HepG2 (cell line): ENCODE results near the gene PLPP3. TPM values are rescaled to one million over a fixed set of nuclear protein-coding genes. Genes with fewer than 3 reads are reported as not detected.

Experiments used
- ATAC-seq: fragments of 200-7000 bp; cut with Tn5 transposase; 3 replicates; pipeline ENCODE4 v1.9.1; 2020; ENCODE audit warnings: mild to moderate bottlenecking, moderate library complexity
- BruUV-seq: library from RNA; stranded (reverse); fragments of 400-500 nt; replicated peaks from 2 replicates; lab custom pipeline; 2021; lab: Mats Ljungman, UMichigan
- CTCF ChIA-PET: fragments of 300-600 bp; formaldehyde crosslinking; extraction: SDS; loops from one replicate; lab custom pipeline; 2021; ENCODE audit warnings: low total read pairs, inconsistent platforms, low intra/inter-chr PET ratio; lab: Yijun Ruan, JAX
- POLR2A ChIA-PET: fragments of 350-600 bp; sonication (Branson Sonifier 250); formaldehyde crosslinking; loops from one replicate; lab custom pipeline; 2020; ENCODE audit warnings: antibody characterized with exemption, inconsistent platforms; lab: Yijun Ruan, JAX
- DNase-seq: peaks from one replicate; pipeline ENCODE4 v3.0.0-alpha.2; 2015; ENCODE audit warnings: low spot score
- FAIRE-seq: peaks from 3 replicates; lab custom pipeline; 2011; peaks lifted over from hg19 to GRCh38; lab: Jason Lieb, UNC
- H2AFZ ChIP-seq: one replicate; pipeline ENCODE4 v1.6.1; 2011; ENCODE audit warnings: low read length, inconsistent platforms
- H3K27ac ChIP-seq: fragments of 300-600 bp; 3 replicates; pipeline ENCODE4 v1.8.0; 2011; ENCODE audit warnings: mixed run types, mild to moderate bottlenecking, mixed read lengths, low read length, inconsistent platforms; ENCODE audit not compliant: insufficient read depth; ENCODE audit errors: extremely low read length
- H3K27me3 ChIP-seq, 2 experiments: fragments of 200-600 bp in 1 of 2; 2 replicates in 1 of 2; 3 replicates in 1 of 2; pipeline versions ENCODE4 v1.6.0 to v1.8.0; 2011; ENCODE audit warnings: low read length in 2 of 2, mild to moderate bottlenecking in 2 of 2, moderate library complexity in 2 of 2, inconsistent platforms in 1 of 2; ENCODE audit not compliant: insufficient read depth in 2 of 2, control insufficient read depth in 1 of 2
- H3K36me3 ChIP-seq, 2 experiments: fragments of 200-600 bp in 1 of 2; replicated peaks in 1 of 2; 2 replicates in 1 of 2; 3 replicates in 1 of 2; pipeline versions ENCODE4 v1.5.1 to v1.8.0; 2011; ENCODE audit warnings: low read length in 2 of 2, inconsistent platforms in 1 of 2; ENCODE audit not compliant: insufficient read depth in 2 of 2, control insufficient read depth in 1 of 2
- H3K4me1 ChIP-seq: 2 replicates; pipeline ENCODE4 v1.5.1; 2012; ENCODE audit warnings: low read length, inconsistent platforms; ENCODE audit not compliant: insufficient read depth
- H3K4me2 ChIP-seq: 2 replicates; pipeline ENCODE4 v1.6.0; 2011; ENCODE audit warnings: low read depth, low read length, inconsistent platforms
- H3K4me3 ChIP-seq, 3 experiments: fragments of 200-600 bp in 1 of 3; sonication (generic), shearing (Covaris generic) in 1 of 3; replicated peaks in 1 of 3; 2 replicates each; pipeline ENCODE4 v1.5.1; 2011 to 2016; ENCODE audit warnings: low read length in 3 of 3, inconsistent platforms in 2 of 3, low read depth in 2 of 3, mild to moderate bottlenecking in 2 of 3, control low read depth in 1 of 3, mixed read lengths in 1 of 3; ENCODE audit not compliant: insufficient read depth in 1 of 3
- H3K79me2 ChIP-seq: one replicate; pipeline ENCODE4 v1.6.1; 2011; ENCODE audit warnings: low read length, inconsistent platforms; ENCODE audit not compliant: insufficient read depth
- H3K9ac ChIP-seq: 2 replicates; pipeline ENCODE4 v1.6.0; 2011; ENCODE audit warnings: mild to moderate bottlenecking, low read depth, low read length, inconsistent platforms; ENCODE audit not compliant: insufficient read depth
- H3K9me3 ChIP-seq: 2 replicates; pipeline ENCODE4 v1.5.1; 2012; ENCODE audit warnings: mild to moderate bottlenecking, low read length
- H4K20me1 ChIP-seq: 2 replicates; pipeline ENCODE4 v1.6.0; 2011; ENCODE audit warnings: inconsistent platforms, mild to moderate bottlenecking, low read length, moderate library complexity; ENCODE audit not compliant: insufficient read depth
- AKAP8 ChIP-seq: sonication (generic); formaldehyde crosslinking; IDR thresholded peaks from 2 replicates; pipeline ENCODE4 v1.5.1; 2020; ENCODE audit warnings: mild to moderate bottlenecking, missing genetic modification reagents
- CREM ChIP-seq, 2 experiments: sonication (generic) in 1 of 2; formaldehyde crosslinking in 1 of 2; IDR thresholded peaks; 2 replicates each; pipeline versions ENCODE4 v1.4.0 to v1.6.1; 2016 to 2020; ENCODE audit warnings: antibody characterized with exemption in 1 of 2, mild to moderate bottlenecking in 1 of 2, missing genetic modification reagents in 1 of 2
- GLI4 ChIP-seq: sonication (generic); formaldehyde crosslinking; IDR thresholded peaks from 2 replicates; pipeline ENCODE4 v1.5.1; 2020; ENCODE audit warnings: missing genetic modification reagents, mild to moderate bottlenecking, moderate library complexity, borderline replicate concordance
- KDM3A ChIP-seq: IDR thresholded peaks from 2 replicates; pipeline ENCODE4 v1.6.1; 2018; ENCODE audit warnings: low read depth, missing compliant biosample characterization
- MLX ChIP-seq: IDR thresholded peaks from 2 replicates; pipeline ENCODE4 v1.6.1; 2016
- TCF7 ChIP-seq: sonication (generic); IDR thresholded peaks from 2 replicates; pipeline ENCODE4 v1.6.1; 2016; ENCODE audit warnings: antibody characterized with exemption, low read depth
- THRA ChIP-seq: sonication (generic); formaldehyde crosslinking; IDR thresholded peaks from 2 replicates; pipeline ENCODE4 v1.4.0; 2020; ENCODE audit warnings: missing genetic modification reagents, borderline replicate concordance
- ZBTB38 ChIP-seq: sonication (generic); formaldehyde crosslinking; IDR thresholded peaks from 2 replicates; pipeline ENCODE4 v1.5.1; 2020; ENCODE audit warnings: mild to moderate bottlenecking, missing genetic modification reagents
- ZNF136 ChIP-seq: sonication (generic); formaldehyde crosslinking; IDR thresholded peaks from 2 replicates; pipeline ENCODE4 v1.8.1; 2022; ENCODE audit warnings: low read depth, mild to moderate bottlenecking, moderate library complexity, missing genetic modification reagents
- ZNF335 ChIP-seq: sonication (generic); formaldehyde crosslinking; IDR thresholded peaks from 2 replicates; pipeline ENCODE4 v1.4.0; 2020; ENCODE audit warnings: missing genetic modification reagents
- ZNF367 ChIP-seq: sonication (generic); formaldehyde crosslinking; IDR thresholded peaks from 2 replicates; pipeline ENCODE4 v1.4.0; 2020; ENCODE audit warnings: missing genetic modification reagents, borderline replicate concordance
- ZNF597 ChIP-seq: sonication (generic); formaldehyde crosslinking; IDR thresholded peaks from 2 replicates; pipeline ENCODE4 v1.5.0; 2020; ENCODE audit warnings: missing genetic modification reagents
- ZNF678 ChIP-seq: sonication (generic); formaldehyde crosslinking; IDR thresholded peaks from 2 replicates; pipeline ENCODE4 v1.4.0; 2020; ENCODE audit warnings: mild to moderate bottlenecking, missing genetic modification reagents
- ZNF816 ChIP-seq: sonication (generic); formaldehyde crosslinking; IDR thresholded peaks from 2 replicates; pipeline ENCODE4 v1.8.0; 2022; ENCODE audit warnings: missing genetic modification reagents, mild to moderate bottlenecking, borderline replicate concordance
- WGBS: methylation state at CpG from one replicate; pipeline ENCODE4 v1.1.6; 2017; ENCODE audit warnings: low lambda C conversion rate; 5-methylcytosine and 5-hydroxymethylcytosine counted together
- in situ Hi-C: cut with HindIII; loops from 2 replicates; pipeline ENCODE4 v1.10.0; 2017; ENCODE audit warnings: low pct_unique_long_range_greater_than_20kb; ENCODE audit not compliant: extremely low pct_ligation_motif_present
- intact Hi-C: fragments of 100-400 bp; cut with micrococcal nuclease; formaldehyde crosslinking; loops from one replicate; pipeline ENCODE4 v1.10.0; 2022; ENCODE audit not compliant: unreplicated experiment
- polyA plus RNA-seq, 8 experiments: library from polyadenylated mRNA; depleted of rRNA in 3 of 8; stranded (reverse) in 7 of 8; unstranded in 1 of 8; fragments of >200 nt; fragmentation: Illumina TruSeq in 4 of 8; extraction: Trizol in 4 of 8; gene quantifications; 2 replicates each; pipeline versions ENCODE4 v1.2.1 to v1.2.3, GENCODE V29; 2011 to 2016; ENCODE audit warnings: low read depth in 4 of 8, missing spikeins in 1 of 8, mixed read lengths in 1 of 8; ENCODE audit not compliant: insufficient read depth in 1 of 8
- total RNA-seq, 5 experiments: library from RNA; depleted of rRNA; stranded (reverse); fragments of >200 nt; fragmentation: Illumina TruSeq; extraction: Trizol; gene quantifications; 2 replicates each; pipeline ENCODE4 v1.2.3, GENCODE V29; 2016; ENCODE audit warnings: low read depth in 1 of 5

Gene PLPP3
- total and polyA plus RNA-seq, 2 of the 13 experiments (the other 11 are each of a cell fraction or from before 2014, with no cell fraction given): 49.7 to 65.8 TPM

GRCh38 chr1:56569661-56570060, 9.7 kb downstream of the PLPP3 start (continued):
- TF ChIP-seq ZNF597 (CRISPR knock-in tag) (no peak), ZNF678 (CRISPR knock-in tag) (no peak), ZNF335 (CRISPR knock-in tag) (no peak), CREM (IDR thresholded peaks at IDR 0.05) (peak; percentile 76), CREM (CRISPR knock-in tag; IDR thresholded peaks at IDR 0.05) (no peak), GLI4 (CRISPR knock-in tag) (no peak), THRA (CRISPR knock-in tag) (peak; percentile 55; the same call in 1 of the 2 replicates), TCF7 (peak; percentile 94), ZNF367 (CRISPR knock-in tag) (no peak)

- H3K4me1 ChIP-seq: peaks cover 100% of the 10 kb centered on the region
- peak overlapping the region; percentile 40 for H3K9ac ChIP-seq
- intact Hi-C loops: no loop called here
- ATAC-seq (no peak), FAIRE-seq (no peak), DNase-seq (no peak)
- peak overlapping the region; percentile 71 for H3K4me2 ChIP-seq
- no TSS peak for BruUV-seq
- H4K20me1 ChIP-seq: peaks cover 8% of the 10 kb centered on the region; the same call in 1 of the 2 replicates
- H3K9me3 ChIP-seq: no peaks in the 10 kb centered on the region
- CTCF ChIA-PET: no interaction called here
- TF ChIP-seq ZBTB38 (CRISPR knock-in tag) (peak; percentile 60), ZNF816 (peak; percentile 22; the same call in 1 of the 2 replicates), KDM3A (CRISPR knock-in tag) (no peak), AKAP8 (CRISPR knock-in tag) (no peak), ZNF136 (no peak), MLX (CRISPR knock-in tag) (no peak)
- H2AFZ ChIP-seq: no peak overlapping the region
- peak overlapping the region; percentile 73 for H3K27ac ChIP-seq
- peak overlapping the region in 2 of 3 experiments; percentile 41 to 45; a peak in 3 of 6 replicates for H3K4me3 ChIP-seq
- 53% methylated on average over 5 of the region's 5 CpGs for WGBS
- H3K27me3 ChIP-seq: no peaks in the 10 kb centered on the region
- H3K79me2 ChIP-seq: peaks cover 96% of the 10 kb centered on the region
- in situ Hi-C loops: no loop called here
- POLR2A ChIA-PET: interaction anchor here (0.6 to 2.0 kb wide), 8 partner anchors 8 to 235 kb away, joined by 3 to 16 read pairs (median 4); partner anchors contain the start of gene PLPP3
- no peaks in the 10 kb centered on the region; a peak in 1 of 5 replicates for H3K36me3 ChIP-seq
Observed at GRCh38 chr1:56566994-56567393, 12.4 kb downstream of the PLPP3 start.
